CD4-positive, alpha-beta T cell treated with Interleukin-15 for 4 hours (primary cell): Measurements from ENCODE around the gene RCE1.

ENCODE experiments used
- DNase-seq: peaks from one replicate; pipeline ENCODE4 v3.0.0-alpha.2; 2020; ENCODE audit warnings: low spot score

The RCE1 gene

GRCh38 chr11:66856496-66857233 is 13.4 kb downstream of the RCE1 start, which contains the start of gene LRFN4:
LRFN4 (plus strand) TSS chr11:66857064; CDS start chr11:66857745, 681 bp downstream.
- DNase-seq, result no peak

- no peak for DNase-seq
These were observed 14.1 kb downstream of the RCE1 start for GRCh38 chr11:66857234-66857926.

GRCh38 chr11:66857927-66858185 is 14.6 kb downstream of the RCE1 start:
- no peak for DNase-seq

- no peak for DNase-seq
These were observed 15.1 kb downstream of the RCE1 start for GRCh38 chr11:66858186-66858938.

GRCh38 chr11:66858939-66859685 is 15.9 kb downstream of the RCE1 start:
- no peak for DNase-seq

GRCh38 chr11:66859686-66860448 is 16.6 kb downstream of the RCE1 start:
- no peak for DNase-seq

- no peak for DNase-seq
These were observed 17.2 kb downstream of the RCE1 start for GRCh38 chr11:66860449-66860831.

- DNase-seq, result no peak
These were observed 18.0 kb downstream of the RCE1 start for GRCh38 chr11:66861038-66861773.

- no peak for DNase-seq
These were observed 18.7 kb downstream of the RCE1 start for GRCh38 chr11:66861774-66862558.

- DNase-seq, result no peak
These were observed 19.4 kb downstream of the RCE1 start for GRCh38 chr11:66862559-66863037.

GRCh38 chr11:66863428-66864125 is 20.3 kb downstream of the RCE1 start:
- DNase-seq, result no peak

GRCh38 chr11:66864172-66864901 is 21.1 kb downstream of the RCE1 start:
- no peak for DNase-seq

GRCh38 chr11:66864924-66865697 is 21.9 kb downstream of the RCE1 start:
- no peak for DNase-seq

- no peak for DNase-seq
These were observed 22.8 kb downstream of the RCE1 start for GRCh38 chr11:66866007-66866406.

GRCh38 chr11:66866511-66866986 is 23.3 kb downstream of the RCE1 start:
- DNase-seq, result no peak

- DNase-seq, result no peak
These were observed 24.3 kb downstream of the RCE1 start for GRCh38 chr11:66867425-66868040.

- no peak for DNase-seq
These were observed 25.0 kb downstream of the RCE1 start for GRCh38 chr11:66868082-66868725.
